GM19452 (cell line): Measurements from ENCODE around the gene AVPR1B.

Experiments
- ATAC-seq: cut with Tn5 transposase; IDR thresholded peaks from one replicate; pipeline ENCODE4 v1.9.1; 2021; ENCODE audit not compliant: unreplicated experiment

AVPR1B gene, protein sequence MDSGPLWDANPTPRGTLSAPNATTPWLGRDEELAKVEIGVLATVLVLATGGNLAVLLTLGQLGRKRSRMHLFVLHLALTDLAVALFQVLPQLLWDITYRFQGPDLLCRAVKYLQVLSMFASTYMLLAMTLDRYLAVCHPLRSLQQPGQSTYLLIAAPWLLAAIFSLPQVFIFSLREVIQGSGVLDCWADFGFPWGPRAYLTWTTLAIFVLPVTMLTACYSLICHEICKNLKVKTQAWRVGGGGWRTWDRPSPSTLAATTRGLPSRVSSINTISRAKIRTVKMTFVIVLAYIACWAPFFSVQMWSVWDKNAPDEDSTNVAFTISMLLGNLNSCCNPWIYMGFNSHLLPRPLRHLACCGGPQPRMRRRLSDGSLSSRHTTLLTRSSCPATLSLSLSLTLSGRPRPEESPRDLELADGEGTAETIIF

DNA sequence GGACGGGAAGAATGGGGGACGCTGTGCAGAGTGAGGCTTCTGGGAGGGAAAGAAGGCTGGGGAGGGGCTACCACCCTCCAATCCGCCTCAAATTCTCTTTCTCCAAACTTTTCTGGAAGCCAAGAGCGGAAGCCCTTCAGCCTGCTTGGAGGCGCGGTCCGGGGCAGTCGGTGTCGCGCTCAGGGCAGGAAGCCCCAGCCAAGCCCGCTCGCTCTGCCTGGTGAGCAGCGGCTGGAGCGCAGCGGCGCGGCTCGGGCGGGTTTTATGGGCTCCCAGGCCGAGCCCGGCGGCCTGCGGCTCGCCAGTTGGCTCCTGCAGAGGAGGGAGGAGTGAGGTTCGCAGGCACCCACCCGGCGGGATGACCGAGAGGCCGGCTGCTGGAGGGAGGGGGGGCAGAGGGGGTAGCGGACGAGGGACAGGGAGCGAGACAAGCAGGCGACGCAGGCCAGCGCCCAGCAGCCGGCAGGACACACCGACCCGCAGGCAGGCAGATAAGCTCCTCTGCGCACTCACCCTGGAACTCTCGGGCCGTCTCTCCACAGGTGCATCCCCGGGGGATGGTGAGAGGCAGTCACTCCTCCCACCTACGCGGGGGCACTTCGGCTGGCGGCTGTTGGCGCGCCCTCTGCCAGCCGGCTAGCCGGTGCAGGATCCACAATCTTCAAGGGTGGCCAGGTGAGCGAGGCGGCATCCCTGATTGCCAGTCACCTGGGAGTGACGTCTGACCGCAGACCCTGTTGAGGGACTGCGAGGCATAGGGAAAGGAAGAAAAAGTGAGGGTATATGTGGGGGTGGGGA, at the start of gene AVPR1B:
Gene AVPR1B (minus strand): TSS at position 238 of the 798 bp plus-strand sequence. CDS start 498 bp downstream, outside the sequence.
- ATAC-seq: no peak

DNA sequence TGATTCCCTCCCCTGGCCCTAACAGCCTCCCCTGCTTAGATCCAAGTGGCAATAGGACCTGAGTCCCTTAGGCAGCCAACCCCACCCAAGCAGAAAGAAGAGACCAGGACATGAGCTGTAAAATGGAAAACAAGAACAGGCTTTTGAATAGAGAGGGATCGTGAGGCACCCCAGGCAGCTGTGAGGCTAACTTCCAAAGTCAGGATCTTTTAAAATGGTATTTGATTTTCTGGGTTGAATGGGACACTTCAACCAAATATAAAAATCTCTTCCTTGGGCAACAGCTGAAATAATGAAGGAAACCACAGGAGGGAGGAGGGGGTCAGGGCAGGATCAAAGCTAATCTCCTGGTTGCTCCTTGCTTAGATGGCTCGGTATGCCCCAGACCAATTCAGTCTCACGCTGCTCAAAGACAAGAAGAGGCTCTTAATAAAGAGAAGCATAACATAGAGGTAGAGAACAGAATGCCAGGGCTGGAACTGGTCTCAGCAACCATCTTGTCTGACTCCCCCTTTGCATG, 28.6 kb upstream of the AVPR1B start:
- ATAC-seq: no peak

DNA sequence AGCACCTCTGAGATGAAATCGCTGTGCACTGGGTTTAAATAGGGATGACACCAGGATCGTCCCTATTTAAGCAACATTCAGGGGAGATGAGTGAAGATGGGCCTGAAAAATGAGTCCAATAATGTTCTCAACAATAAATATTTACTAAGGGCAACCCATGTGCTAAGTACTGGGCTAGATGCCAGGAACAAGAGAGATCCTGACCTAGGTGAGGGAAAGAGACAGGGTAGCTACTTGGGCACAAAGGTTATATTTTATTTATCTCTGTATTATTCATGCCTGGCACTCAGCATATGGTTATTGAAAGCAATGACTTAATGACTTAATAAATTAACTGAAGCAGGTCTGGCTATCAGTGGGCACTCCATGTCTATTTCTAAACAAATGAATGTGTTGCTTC, 27.4 kb upstream of the AVPR1B start:
- no peak for ATAC-seq

DNA sequence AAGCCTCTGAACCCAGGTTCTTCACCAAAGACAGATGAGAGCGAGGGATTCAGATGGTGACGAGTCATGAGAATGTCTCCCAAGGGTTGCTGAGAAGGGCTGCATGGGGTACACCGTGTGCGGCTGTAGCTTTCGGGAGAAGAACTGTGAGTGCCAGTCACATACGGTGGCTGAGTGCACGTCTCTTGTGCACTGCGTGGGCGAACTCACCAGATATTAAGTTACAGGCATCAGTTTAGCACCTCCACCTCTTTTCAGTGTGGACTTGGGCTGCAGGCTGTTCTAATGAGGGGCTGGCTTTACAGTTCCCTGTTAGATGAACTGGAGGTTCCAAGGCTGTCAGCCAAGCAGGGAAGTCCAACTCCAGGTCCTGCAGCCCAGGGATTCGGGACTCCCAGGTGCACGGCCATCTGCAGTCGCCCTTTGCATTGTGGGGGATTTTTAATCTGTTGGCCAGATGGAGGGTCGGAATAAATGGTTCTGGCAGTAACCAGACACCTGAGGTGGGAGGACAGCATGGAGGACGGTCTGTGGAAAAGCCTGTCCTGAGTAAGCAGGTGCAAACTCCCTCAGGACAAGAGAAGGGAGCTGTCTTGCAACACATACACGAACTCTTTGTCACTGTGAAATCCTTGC, 26.5 kb upstream of the AVPR1B start:
- no peak for ATAC-seq

GRCh38 chr1:206142770-206143169, 25.6 kb upstream of the AVPR1B start:
- no peak for ATAC-seq

DNA sequence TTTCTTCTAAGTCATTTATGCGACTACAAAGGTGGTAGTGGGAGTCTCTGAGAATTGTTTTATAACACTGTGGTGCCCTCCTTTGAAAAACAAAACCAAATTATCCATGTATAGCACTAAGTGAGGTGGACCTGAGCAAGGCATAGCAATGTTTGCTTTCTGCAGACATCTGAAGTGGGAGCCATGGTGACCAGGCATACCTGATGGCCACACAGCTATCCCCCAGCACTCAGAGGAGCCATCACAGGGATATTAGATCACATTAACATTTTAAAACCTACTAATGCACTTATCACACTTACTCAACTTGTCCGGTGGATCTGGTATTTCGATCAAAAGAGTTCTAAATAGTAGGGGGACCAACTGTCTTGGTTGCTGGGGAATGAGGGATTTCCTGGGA, 24.8 kb upstream of the AVPR1B start:
- no peak for ATAC-seq

GRCh38 chr1:206136241-206136640, 19.1 kb upstream of the AVPR1B start:
- no peak for ATAC-seq

DNA sequence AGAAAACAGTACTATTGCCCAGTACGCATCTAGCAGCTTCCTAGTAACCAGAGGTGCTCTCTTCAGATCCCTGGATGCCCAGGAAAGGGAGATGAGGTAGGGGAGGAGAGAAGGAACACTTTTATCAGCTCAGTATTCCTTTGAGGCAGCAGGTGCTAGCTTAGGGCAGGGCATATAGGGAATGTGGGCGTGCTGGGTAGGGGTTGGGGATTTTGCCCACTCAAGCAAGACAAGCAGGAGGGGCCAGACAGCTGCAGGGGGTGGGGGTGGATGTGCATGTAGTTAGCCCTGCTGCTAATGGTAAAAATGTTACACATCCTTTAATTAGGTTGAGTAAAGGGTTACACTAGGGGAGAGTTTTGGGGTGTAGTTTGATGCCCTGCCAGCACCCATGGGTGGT, 18.1 kb upstream of the AVPR1B start:
- ATAC-seq: no peak

- ATAC-seq: no peak
Measured at GRCh38 chr1:206133751-206134415, 16.7 kb upstream of the AVPR1B start.

DNA sequence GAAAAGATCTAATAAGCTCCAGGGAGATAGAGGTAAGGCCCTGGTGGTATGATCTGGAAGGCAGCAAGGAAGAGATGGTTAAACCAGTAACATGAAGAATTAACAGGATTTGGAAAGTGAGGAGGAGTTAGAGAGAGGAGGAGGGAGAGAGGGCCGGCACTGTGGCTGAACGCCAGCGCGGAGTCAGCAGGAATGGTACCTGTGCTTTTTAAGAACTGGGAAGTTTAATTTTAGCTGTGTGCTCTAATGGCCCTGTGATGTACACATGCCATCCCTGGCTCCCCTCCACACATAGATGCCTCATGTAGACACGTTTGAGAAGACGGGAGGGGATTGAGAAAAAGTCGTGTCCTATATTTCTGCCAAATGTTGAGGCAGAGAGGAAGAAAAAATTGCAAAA, 13.8 kb upstream of the AVPR1B start:
- ATAC-seq: no peak

DNA sequence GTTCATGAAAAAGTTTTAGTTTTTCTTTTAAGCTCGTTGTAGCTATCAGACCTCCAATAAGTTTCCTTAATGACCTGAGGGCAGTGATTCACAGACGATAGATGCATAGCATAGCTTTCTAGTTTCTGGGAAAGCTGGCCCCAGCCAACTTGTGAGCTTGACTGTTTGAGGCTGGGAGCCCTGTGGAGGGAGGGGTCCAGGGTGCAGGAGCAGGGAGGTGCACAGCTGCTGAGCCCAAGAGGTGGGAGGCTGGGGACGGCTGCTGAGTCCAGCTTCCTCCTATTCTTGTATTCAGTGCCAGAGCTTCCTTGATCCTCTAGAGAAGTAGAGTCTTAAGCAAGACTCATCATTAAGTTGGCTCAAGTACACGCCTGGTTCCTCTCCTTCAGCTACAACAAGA, 11.0 kb upstream of the AVPR1B start:
- no peak for ATAC-seq

DNA sequence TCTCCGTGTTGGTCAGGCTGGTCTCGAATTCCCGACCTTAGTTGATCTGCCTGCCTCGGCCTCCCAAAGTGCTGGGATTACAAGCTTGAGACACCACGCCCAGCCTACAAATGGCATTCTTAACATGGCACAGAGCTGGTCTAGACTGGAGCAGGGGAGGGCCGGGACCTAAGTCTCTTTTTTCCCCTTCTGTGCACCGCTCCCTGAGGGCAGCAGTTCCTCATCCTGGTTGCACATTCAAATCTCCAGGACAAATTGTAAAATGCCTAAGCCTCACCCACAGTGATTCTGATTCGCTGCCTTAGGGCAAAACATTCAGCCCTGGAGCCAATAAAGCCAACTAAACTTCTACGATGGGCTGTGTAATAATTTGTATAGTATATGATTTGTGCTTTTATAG, 10.1 kb upstream of the AVPR1B start:
- no peak for ATAC-seq

DNA sequence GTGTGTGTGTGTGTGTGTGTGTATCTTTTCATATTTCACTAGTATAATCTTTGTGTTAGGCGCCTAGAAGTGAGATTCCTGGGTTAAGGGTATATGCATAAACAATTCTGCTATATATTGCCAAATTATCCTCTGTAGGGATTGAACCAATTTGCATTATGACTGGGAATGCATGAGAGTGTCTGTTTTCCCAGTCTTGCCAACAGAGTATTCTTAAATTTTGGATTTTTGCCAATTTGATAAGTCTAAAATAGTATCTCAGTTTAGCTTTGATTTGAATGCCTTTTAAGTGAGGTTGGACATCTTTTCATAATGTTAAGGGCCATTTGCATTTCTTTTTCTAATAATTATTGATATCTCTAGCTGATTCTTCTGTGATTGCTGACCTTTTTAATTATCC, 8.2 kb upstream of the AVPR1B start:
- ATAC-seq: no peak

GRCh38 chr1:206122686-206123085, 5.5 kb upstream of the AVPR1B start:
- ATAC-seq: no peak

DNA sequence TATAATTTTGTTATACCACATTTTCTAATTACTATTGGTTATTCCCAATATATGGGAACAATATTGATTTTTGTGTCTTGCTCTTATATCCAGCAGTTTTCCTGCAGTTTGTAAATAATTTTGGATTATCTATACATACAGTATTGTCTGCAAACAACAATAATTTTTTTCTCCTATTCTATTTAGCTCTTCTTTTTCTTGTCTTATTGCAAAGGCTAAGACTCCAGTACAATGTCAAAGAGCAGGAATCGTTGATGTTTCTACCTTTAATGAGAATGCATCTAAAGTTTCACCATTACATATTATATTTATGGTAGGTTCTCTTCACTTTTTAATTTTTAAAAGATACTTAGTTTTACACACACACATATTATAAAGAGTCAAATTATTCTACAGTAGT, 4.1 kb upstream of the AVPR1B start:
- ATAC-seq: no peak

GRCh38 chr1:206120406-206120805, 3.2 kb upstream of the AVPR1B start:
- no peak for ATAC-seq

DNA sequence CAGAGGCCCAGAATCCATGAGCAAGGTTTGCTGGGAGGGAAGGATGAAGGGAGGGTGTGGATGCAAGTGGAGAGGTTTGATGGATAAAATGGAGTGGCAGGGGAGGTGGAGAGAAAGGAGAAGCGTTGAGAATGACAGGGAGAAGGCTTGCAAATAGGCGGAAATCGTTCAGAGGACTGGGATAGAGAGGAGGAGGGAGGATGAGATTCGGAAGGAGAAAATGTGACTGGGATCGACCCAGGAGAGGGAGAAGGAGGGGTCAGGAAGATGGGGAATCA, 376 bp downstream of the AVPR1B start:
- no peak for ATAC-seq

DNA sequence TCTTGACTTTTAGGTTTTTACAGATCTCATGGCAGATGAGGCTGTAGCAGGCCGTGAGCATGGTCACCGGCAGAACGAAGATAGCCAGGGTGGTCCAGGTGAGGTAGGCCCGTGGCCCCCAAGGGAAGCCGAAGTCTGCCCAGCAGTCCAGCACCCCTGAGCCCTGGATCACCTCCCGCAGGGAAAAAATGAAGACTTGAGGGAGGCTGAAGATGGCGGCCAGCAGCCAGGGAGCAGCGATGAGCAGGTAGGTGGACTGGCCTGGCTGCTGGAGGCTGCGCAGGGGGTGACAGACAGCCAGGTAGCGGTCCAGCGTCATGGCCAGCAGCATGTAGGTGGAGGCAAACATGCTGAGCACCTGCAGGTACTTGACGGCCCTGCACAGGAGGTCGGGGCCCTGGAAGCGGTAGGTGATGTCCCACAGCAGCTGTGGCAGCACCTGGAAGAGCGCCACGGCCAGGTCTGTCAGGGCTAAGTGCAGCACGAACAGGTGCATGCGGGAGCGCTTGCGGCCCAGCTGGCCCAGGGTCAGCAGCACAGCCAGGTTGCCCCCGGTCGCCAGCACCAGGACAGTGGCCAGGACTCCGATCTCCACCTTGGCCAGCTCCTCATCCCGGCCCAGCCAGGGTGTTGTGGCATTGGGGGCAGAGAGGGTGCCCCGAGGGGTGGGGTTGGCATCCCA, 856 bp downstream of the AVPR1B start:
- no peak for ATAC-seq

DNA sequence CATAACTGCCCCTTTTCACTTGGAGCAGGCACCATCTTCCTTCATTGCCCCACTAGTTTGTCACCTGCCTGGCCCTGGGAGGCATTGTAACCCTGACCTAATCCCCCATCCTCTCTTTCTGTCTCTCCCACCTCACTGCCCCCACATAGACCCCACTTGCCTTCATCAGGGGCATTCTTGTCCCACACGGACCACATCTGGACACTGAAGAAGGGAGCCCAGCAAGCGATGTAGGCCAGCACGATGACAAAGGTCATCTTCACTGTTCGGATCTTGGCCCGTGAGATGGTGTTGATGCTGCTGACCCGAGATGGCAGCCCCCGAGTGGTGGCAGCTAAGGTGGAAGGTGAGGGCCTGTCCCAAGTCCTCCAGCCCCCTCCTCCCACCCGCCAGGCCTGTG, 1.4 kb downstream of the AVPR1B start:
- ATAC-seq: no peak

DNA sequence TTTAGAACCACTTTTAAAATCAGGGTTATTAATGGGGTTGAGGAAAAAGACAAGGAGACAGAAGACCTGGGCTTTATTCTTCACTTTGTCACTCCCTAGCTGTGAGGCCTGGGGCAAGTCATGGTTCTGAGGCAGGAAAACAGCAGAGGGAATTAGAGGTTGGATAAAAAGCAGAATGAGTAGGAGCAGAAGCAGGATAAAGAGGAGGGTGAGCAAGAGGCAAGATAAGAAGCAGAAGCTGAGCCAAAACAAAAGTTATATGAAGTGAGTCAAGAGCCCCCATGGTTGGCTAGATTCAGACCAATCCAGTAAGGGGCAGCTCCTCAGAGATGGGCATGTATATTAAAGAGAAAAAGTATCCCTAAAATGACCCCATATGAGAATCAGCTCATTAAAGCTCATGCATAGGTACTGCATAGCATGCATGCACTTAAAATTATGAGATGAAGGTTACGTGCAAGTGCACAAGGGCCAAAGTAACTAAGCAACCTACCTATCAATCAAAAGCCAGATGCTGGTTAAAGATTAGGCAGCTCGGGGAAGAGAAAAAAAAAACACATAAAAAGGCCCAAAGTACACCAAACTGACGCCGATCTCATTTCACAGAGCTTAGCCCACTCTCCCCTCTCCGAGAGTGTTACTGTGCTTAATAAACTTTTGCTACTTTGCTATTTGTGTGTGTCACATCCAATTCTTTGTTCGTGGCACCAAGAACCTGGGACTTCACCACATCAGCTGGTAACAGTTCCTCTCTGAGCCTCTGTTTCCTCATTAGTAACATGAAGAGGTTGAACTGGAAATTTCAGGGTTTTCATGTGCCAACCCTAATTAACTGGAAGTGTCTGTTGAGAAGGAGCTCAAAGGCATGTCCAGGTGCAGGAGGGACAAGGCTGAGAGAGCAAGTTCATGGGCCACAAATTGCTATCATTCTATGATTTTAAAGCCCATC, 2.2 kb downstream of the AVPR1B start:
- no peak for ATAC-seq
